CD4-positive, alpha-beta T cell (primary cell): ENCODE data around the gene MCUB. TPM values are rescaled to one million over a fixed set of nuclear protein-coding genes. Genes with fewer than 3 reads are reported as not detected.

ENCODE experiments used
- ATAC-seq: fragments of 200-7000 bp; cut with Tn5 transposase; one replicate; pipeline ENCODE4 v1.10.0; 2022; ENCODE audit warnings: mild to moderate bottlenecking; ENCODE audit not compliant: poor library complexity
- CTCF ChIA-PET: fragments of 350-600 bp; sonication (Branson Sonifier 250); formaldehyde crosslinking; loops from one replicate; lab custom pipeline; 2021; ENCODE audit warnings: antibody characterized with exemption, inconsistent platforms; lab: Charles Lee
- POLR2A ChIA-PET: fragments of 350-600 bp; sonication (Branson Sonifier 250); formaldehyde crosslinking; loops from one replicate; lab custom pipeline; 2021; ENCODE audit warnings: antibody characterized with exemption, inconsistent platforms; lab: Charles Lee
- DNase-seq, 14 experiments: peaks; one replicate each; pipeline ENCODE4 v3.0.0-alpha.2; 2013 to 2020; ENCODE audit warnings: mixed read lengths in 2 of 14
- H3K27ac ChIP-seq, 2 donors: one replicate each; pipeline versions ENCODE4 v1.5.1 to v1.7.0; 2013; ENCODE audit warnings: low read length in 2 of 2, low read depth in 1 of 2, mild to moderate bottlenecking in 1 of 2
- H3K27me3 ChIP-seq, 2 experiments: 1 replicate in 1 of 2; 2 replicates in 1 of 2; pipeline versions ENCODE4 v1.6.1 to v1.7.0; 2013; ENCODE audit warnings: low read length in 2 of 2, control low read depth in 1 of 2, mild to moderate bottlenecking in 1 of 2, moderate library complexity in 1 of 2; ENCODE audit not compliant: insufficient read depth in 2 of 2, control insufficient read depth in 1 of 2
- H3K36me3 ChIP-seq: one replicate; pipeline ENCODE4 v1.6.1; 2013; ENCODE audit warnings: low read length, control low read depth; ENCODE audit not compliant: insufficient read depth
- H3K4me1 ChIP-seq: one replicate; pipeline ENCODE4 v1.6.1; 2013; ENCODE audit warnings: low read length, control low read depth; ENCODE audit not compliant: insufficient read depth
- H3K4me3 ChIP-seq: one replicate; pipeline ENCODE4 v1.5.1; 2013; ENCODE audit warnings: mild to moderate bottlenecking, low read length, moderate library complexity
- H3K9me3 ChIP-seq, 2 experiments: 1 replicate in 1 of 2; 2 replicates in 1 of 2; pipeline versions ENCODE4 v1.6.1 to v1.7.0; 2013; ENCODE audit warnings: low read length in 2 of 2, mild to moderate bottlenecking in 2 of 2, control low read depth in 1 of 2, moderate library complexity in 1 of 2; ENCODE audit not compliant: control insufficient read depth in 1 of 2, insufficient read depth in 1 of 2
- H3K27ac Mint-ChIP-seq: one replicate; pipeline ENCODE4 v1.8.0; 2020; ENCODE audit warnings: mixed read lengths
- H3K27me3 Mint-ChIP-seq: one replicate; pipeline ENCODE4 v1.8.0; 2021; ENCODE audit warnings: mixed read lengths
- H3K36me3 Mint-ChIP-seq: one replicate; pipeline ENCODE4 v1.8.0; 2021; ENCODE audit warnings: low read depth, mixed read lengths
- H3K4me1 Mint-ChIP-seq: one replicate; pipeline ENCODE4 v1.8.0; 2021; ENCODE audit warnings: low read depth, mixed read lengths
- H3K4me3 Mint-ChIP-seq: one replicate; pipeline ENCODE4 v1.8.0; 2020; ENCODE audit warnings: mild to moderate bottlenecking, mixed read lengths
- H3K9me3 Mint-ChIP-seq: one replicate; pipeline ENCODE4 v1.8.0; 2020; ENCODE audit warnings: mixed read lengths
- CTCF ChIP-seq: fragments of 200-600 bp; IDR thresholded peaks from one replicate; pipeline ENCODE4 v1.8.0; 2022; ENCODE audit warnings: antibody characterized with exemption, mild to moderate bottlenecking
- intact Hi-C, 2 experiments: fragments of 100-400 bp; cut with DNase I in 1 of 2; cut with micrococcal nuclease in 1 of 2; formaldehyde crosslinking; loops; one replicate each; pipeline versions ENCODE4 v1.15.1 to v1.9.0; 2023 to 2025; cut with DNase I, micrococcal nuclease
- total RNA-seq, 174 experiments: library from RNA in 2 of 174; stranded (reverse) in 2 of 174; gene quantifications; one replicate each; pipeline ENCODE4 v1.2.3 and lab custom pipeline; 2021 to 2026

Gene MCUB
- total RNA-seq, 2 experiments from 2014 or later, result 98.1 to 108 TPM

- Histone ChIP-seq H3K36me3 (peaks cover 21% of the 10 kb centered on the region), H3K27me3 (no peaks in the 10 kb centered on the region), H3K27ac (no peak overlapping the region), H3K4me3 (no peak overlapping the region), H3K4me1 (no peaks in the 10 kb centered on the region), H3K9me3 (no peaks in the 10 kb centered on the region)
- Mint-ChIP-seq H3K4me3 (no peak overlapping the region), H3K27ac (no peak overlapping the region), H3K36me3 (peaks cover 35% of the 10 kb centered on the region), H3K9me3 (no peaks in the 10 kb centered on the region), H3K4me1 (peaks cover 18% of the 10 kb centered on the region), H3K27me3 (no peaks in the 10 kb centered on the region)
- CTCF ChIA-PET, result no interaction called here
- ATAC-seq (no peak), DNase-seq (no peak)
- intact Hi-C loops, result loop anchor here in 1 of 2 experiments (10.0 kb wide), 1 partner anchor 1096 kb away; the partner anchor contains the start of gene RPL34
- POLR2A ChIA-PET, result no interaction called here
- TF ChIP-seq CTCF, result no peak
Observed at GRCh38 chr4:109721033-109721432, 161.0 kb downstream of the MCUB start.

- H3K4me1 ChIP-seq, result no peaks in the 10 kb centered on the region
- Mint-ChIP-seq H3K9me3 (no peaks in the 10 kb centered on the region), H3K4me3 (no peak overlapping the region), H3K27ac (no peak overlapping the region), H3K27me3 (no peaks in the 10 kb centered on the region), H3K4me1 (peaks cover 25% of the 10 kb centered on the region), H3K36me3 (peaks cover 27% of the 10 kb centered on the region)
- no peak for ATAC-seq
- DNase-seq, result no peak
- POLR2A ChIA-PET, result no interaction called here
- intact Hi-C loops, result loop anchor here in 1 of 2 experiments (10.0 kb wide), 1 partner anchor 1098 kb away; the partner anchor contains the start of gene RPL34
- no peak for TF ChIP-seq CTCF
- no peak overlapping the region for H3K27ac ChIP-seq
- no peaks in the 10 kb centered on the region for H3K27me3 ChIP-seq
- peaks cover 8% of the 10 kb centered on the region for H3K36me3 ChIP-seq
- CTCF ChIA-PET, result no interaction called here
- H3K9me3 ChIP-seq, result no peaks in the 10 kb centered on the region
- no peak overlapping the region for H3K4me3 ChIP-seq
Observed at GRCh38 chr4:109722357-109722756, 162.3 kb downstream of the MCUB start.

GRCh38 chr4:109723110-109723509 is 163.1 kb downstream of the MCUB start:
- peaks cover 3% of the 10 kb centered on the region for H3K4me1 ChIP-seq
- H3K27ac Mint-ChIP-seq, result no peak overlapping the region
- ChIA-PET POLR2A (no interaction called here), CTCF (no interaction called here)
- no peak for TF ChIP-seq CTCF
- H3K4me1 Mint-ChIP-seq, result peaks cover 30% of the 10 kb centered on the region
- DNase-seq (no peak), ATAC-seq (no peak)
- H3K4me3 Mint-ChIP-seq, result no peak overlapping the region
- H3K27me3 ChIP-seq, result no peaks in the 10 kb centered on the region
- H3K4me3 ChIP-seq, result no peak overlapping the region
- no peaks in the 10 kb centered on the region for H3K9me3 Mint-ChIP-seq
- no peaks in the 10 kb centered on the region for H3K9me3 ChIP-seq
- peaks cover 24% of the 10 kb centered on the region for H3K36me3 Mint-ChIP-seq
- intact Hi-C loops, result loop anchor here in 1 of 2 experiments (10.0 kb wide), 1 partner anchor 1098 kb away; the partner anchor contains the start of gene RPL34
- H3K27ac ChIP-seq, result no peak overlapping the region
- H3K27me3 Mint-ChIP-seq, result no peaks in the 10 kb centered on the region
- H3K36me3 ChIP-seq, result peaks cover 6% of the 10 kb centered on the region
